ENCODE results near the gene TRIM65. TPM values are rescaled to one million over a fixed set of nuclear protein-coding genes. Genes with fewer than 3 reads are reported as not detected.

TRIM65 gene
- polyA plus RNA-seq, 1 donor from 2014 or later: 1.5 TPM

- no peak overlapping the region for H3K9ac ChIP-seq (ENCODE audit: low read length)
- H3F3A ChIP-seq (ENCODE audit: insufficient read depth, low read length, poor library complexity, severe bottlenecking): no peaks in the 10 kb centered on the region
- no peaks in the 10 kb centered on the region for H3K36me3 ChIP-seq (ENCODE audit: insufficient read depth, low read length)
Measured at GRCh38 chr17:75901727-75902126, 5.0 kb upstream of the TRIM65 start.

More at GRCh38 chr17:75901727-75902126, 5.0 kb upstream of the TRIM65 start:
- no peak overlapping the region for H2AFZ ChIP-seq (ENCODE audit: low read depth, low read length)
- H3K27me3 ChIP-seq (ENCODE audit: insufficient read depth, low read depth, low read length): no peaks in the 10 kb centered on the region
- no peaks in the 10 kb centered on the region for H3K9me3 ChIP-seq (ENCODE audit: low read length)
- no peak overlapping the region for H3K27ac ChIP-seq (ENCODE audit: low read length)
- no peaks in the 10 kb centered on the region for H3K79me2 ChIP-seq (replicated peaks; ENCODE audit: insufficient read depth, low read length)
- H4K20me1 ChIP-seq (ENCODE audit: insufficient read depth): no peaks in the 10 kb centered on the region
- no peaks in the 10 kb centered on the region for H3K9me2 ChIP-seq (ENCODE audit: insufficient read depth, low read length)
- no peak overlapping the region for H3K4me2 ChIP-seq (ENCODE audit: low read length)
- no peak overlapping the region for H3K4me3 ChIP-seq (ENCODE audit: low read length)
- TF ChIP-seq SMC3 (conservative IDR thresholded peaks at IDR 0.05; ENCODE audit: poor library complexity) (no peak), TAF1 (IDR thresholded peaks at IDR 0.05; ENCODE audit: low read depth) (no peak), MXI1 (conservative IDR thresholded peaks at IDR 0.05; ENCODE audit: poor library complexity, severe bottlenecking) (no peak), EZH2 (IDR thresholded peaks at IDR 0.05; ENCODE audit: borderline replicate concordance, insufficient read depth, low read length, poor library complexity, severe bottlenecking) (no peak), RAD21 (conservative IDR thresholded peaks at IDR 0.05) (no peak), REST (IDR thresholded peaks at IDR 0.05; ENCODE audit: borderline replicate concordance) (no peak), POLR2AphosphoS5 (IDR thresholded peaks at IDR 0.05) (no peak), EP300 (conservative IDR thresholded peaks at IDR 0.05; ENCODE audit: poor library complexity, severe bottlenecking) (no peak), CTCF (IDR thresholded peaks at IDR 0.05; ENCODE audit: poor library complexity, severe bottlenecking) (no peak)

All from neural cell (in vitro differentiated cells).